Measurements from ENCODE around the gene ZNF438. TPM values are rescaled to one million over a fixed set of nuclear protein-coding genes. Genes with fewer than 3 reads are reported as not detected.
A peak's percentile ranks its signal among the peaks of the same experiment; 100 is the strongest.

Gene ZNF438
- total and polyA plus RNA-seq, 2 donors (not counting 1 experiment from before 2014, with no cell fraction given) = 4.7 to 6.6 TPM

DNA sequence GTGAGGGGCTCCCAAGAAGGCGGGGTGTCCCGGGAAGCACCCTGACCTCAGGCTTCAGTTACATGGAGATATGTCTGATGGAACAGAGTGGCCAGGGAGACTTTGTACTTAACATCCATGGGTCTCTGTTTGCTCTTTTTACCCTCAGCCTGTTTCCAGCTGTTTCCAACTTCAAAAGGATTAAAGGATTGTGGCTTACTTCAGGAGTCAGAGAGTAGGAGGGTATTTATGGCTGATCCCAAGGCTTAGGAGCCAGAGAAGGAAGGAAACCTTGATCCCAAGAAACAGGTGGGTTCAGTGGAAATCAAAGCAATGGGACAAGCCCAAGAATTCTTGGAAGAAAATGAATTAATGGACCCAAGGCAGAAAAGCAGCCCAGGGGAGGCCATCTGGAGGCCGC, 37.7 kb upstream of the ZNF438 start:
- Histone ChIP-seq H3K79me2 (ENCODE audit: control insufficient read depth, insufficient read depth, low read length) (no peaks in the 10 kb centered on the region), H3K9me3 (ENCODE audit: control insufficient read depth, insufficient read depth, low read depth, low read length) (no peaks in the 10 kb centered on the region), H3K36me3 (ENCODE audit: control insufficient read depth, insufficient read depth, low read length) (no peaks in the 10 kb centered on the region), H3K27me3 (ENCODE audit: control insufficient read depth, insufficient read depth, low read length) (no peaks in the 10 kb centered on the region), H4K20me1 (ENCODE audit: control insufficient read depth, extremely low read depth, insufficient read depth, low read length) (no peaks in the 10 kb centered on the region), H2AFZ (ENCODE audit: low read length) (no peak overlapping the region), H3K4me3 (replicated peaks in 1 of 4; ENCODE audit: control extremely low read depth in 1 of 4, insufficient read depth in 1 of 4, low read depth in 3 of 4, low read length in 4 of 4) (no peak overlapping the region), H3K27ac (ENCODE audit: insufficient read depth, low read length) (no peak overlapping the region), H3K9ac (ENCODE audit: insufficient read depth, low read length) (no peak overlapping the region), H3K4me1 (ENCODE audit: control insufficient read depth, extremely low read depth, insufficient read depth, low read length) (peaks cover 3% of the 10 kb centered on the region), H3K4me2 (ENCODE audit: extremely low read depth, insufficient read depth, low read length) (no peak overlapping the region)
- no peak for TF ChIP-seq EZH2 (IDR thresholded peaks at IDR 0.05; ENCODE audit: low read length, missing control alignments)
- TF ChIP-seq CTCF (conservative IDR thresholded peaks at IDR 0.05 in 1 of 2, IDR thresholded peaks at IDR 0.05 in 1 of 2; ENCODE audit: low read depth in 1 of 2, low read length in 2 of 2) = no peak
- no peak for DNase-seq (ENCODE audit: low read depth in 2 of 2)

DNA sequence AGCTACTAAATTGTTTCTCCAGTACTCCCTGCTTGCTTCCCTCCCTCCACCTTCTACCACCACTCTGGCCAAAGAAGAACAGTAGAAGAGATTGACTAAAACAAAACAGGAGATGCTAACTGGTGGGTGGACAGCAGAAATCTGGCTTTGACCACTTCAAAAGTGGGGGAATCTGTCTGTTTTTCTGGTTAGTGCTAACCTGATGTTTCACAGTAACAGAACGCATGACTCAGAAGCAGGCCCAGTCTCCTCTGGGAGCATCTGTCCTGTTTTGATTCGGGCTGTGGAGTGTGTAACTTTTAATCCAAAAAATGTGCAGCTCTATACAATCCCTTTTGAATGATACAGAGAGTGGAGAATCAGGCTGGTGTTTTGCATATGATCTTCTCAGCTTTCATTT, 32.7 kb upstream of the ZNF438 start:
- no peak overlapping the region for H3K9ac ChIP-seq (ENCODE audit: insufficient read depth, low read length)
- H2AFZ ChIP-seq (ENCODE audit: low read length) = peak overlapping the region; percentile 68

DNA sequence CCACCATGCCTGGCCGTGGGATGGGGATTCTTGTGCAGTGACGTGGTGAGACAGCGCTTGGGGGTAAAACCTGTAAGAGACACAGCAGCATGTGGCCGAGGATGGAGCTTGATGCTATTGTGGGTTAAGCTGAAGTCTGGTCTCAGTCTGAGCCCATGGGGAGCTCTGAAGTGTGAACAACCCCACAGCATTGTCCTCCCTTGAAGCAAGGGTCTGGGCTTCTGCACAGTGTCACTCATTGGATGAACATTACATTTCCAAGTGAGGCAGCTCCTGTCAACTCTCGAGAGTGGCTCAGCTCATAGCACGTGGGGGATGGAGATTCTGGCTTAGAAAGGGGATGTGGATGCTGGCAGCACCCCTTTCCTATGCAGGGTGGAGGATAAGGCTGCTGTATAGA, 32.2 kb upstream of the ZNF438 start:
- no peaks in the 10 kb centered on the region for H3K27me3 ChIP-seq (ENCODE audit: control insufficient read depth, insufficient read depth, low read length)
- no peak for TF ChIP-seq EZH2 (IDR thresholded peaks at IDR 0.05; ENCODE audit: low read length, missing control alignments)
- TF ChIP-seq CTCF (conservative IDR thresholded peaks at IDR 0.05 in 1 of 2, IDR thresholded peaks at IDR 0.05 in 1 of 2; ENCODE audit: low read depth in 1 of 2, low read length in 2 of 2) = no peak
- H4K20me1 ChIP-seq (ENCODE audit: control insufficient read depth, extremely low read depth, insufficient read depth, low read length) = no peaks in the 10 kb centered on the region
- H3K79me2 ChIP-seq (ENCODE audit: control insufficient read depth, insufficient read depth, low read length) = no peaks in the 10 kb centered on the region
- peak overlapping the region; percentile 67 for H3K4me2 ChIP-seq (ENCODE audit: extremely low read depth, insufficient read depth, low read length)
- no peak overlapping the region for H3K9ac ChIP-seq (ENCODE audit: insufficient read depth, low read length)
- no peak overlapping the region for H3K4me3 ChIP-seq (replicated peaks in 1 of 4; ENCODE audit: control extremely low read depth in 1 of 4, insufficient read depth in 1 of 4, low read depth in 3 of 4, low read length in 4 of 4)
- H3K9me3 ChIP-seq (ENCODE audit: control insufficient read depth, insufficient read depth, low read depth, low read length) = no peaks in the 10 kb centered on the region
- no peaks in the 10 kb centered on the region for H3K36me3 ChIP-seq (ENCODE audit: control insufficient read depth, insufficient read depth, low read length)
- H2AFZ ChIP-seq (ENCODE audit: low read length) = peak overlapping the region; percentile 68
- peak in 1 of 2 donors; percentile 17 for DNase-seq (ENCODE audit: low read depth in 2 of 2)
- H3K27ac ChIP-seq (ENCODE audit: insufficient read depth, low read length) = peak overlapping the region; percentile 54
- H3K4me1 ChIP-seq (ENCODE audit: control insufficient read depth, extremely low read depth, insufficient read depth, low read length) = peaks cover 12% of the 10 kb centered on the region

More for the DNA sequence above, 32.7 kb upstream of the ZNF438 start:
- peak; percentile 60 to 87 for DNase-seq (ENCODE audit: low read depth in 2 of 2)
- Histone ChIP-seq H3K27ac (ENCODE audit: insufficient read depth, low read length) (peak overlapping the region; percentile 54), H3K4me3 (replicated peaks in 1 of 4; ENCODE audit: control extremely low read depth in 1 of 4, insufficient read depth in 1 of 4, low read depth in 3 of 4, low read length in 4 of 4) (no peak overlapping the region), H3K9me3 (ENCODE audit: control insufficient read depth, insufficient read depth, low read depth, low read length) (no peaks in the 10 kb centered on the region), H4K20me1 (ENCODE audit: control insufficient read depth, extremely low read depth, insufficient read depth, low read length) (no peaks in the 10 kb centered on the region), H3K27me3 (ENCODE audit: control insufficient read depth, insufficient read depth, low read length) (no peaks in the 10 kb centered on the region), H3K4me2 (ENCODE audit: extremely low read depth, insufficient read depth, low read length) (peak overlapping the region; percentile 67), H3K4me1 (ENCODE audit: control insufficient read depth, extremely low read depth, insufficient read depth, low read length) (peaks cover 12% of the 10 kb centered on the region), H3K79me2 (ENCODE audit: control insufficient read depth, insufficient read depth, low read length) (no peaks in the 10 kb centered on the region), H3K36me3 (ENCODE audit: control insufficient read depth, insufficient read depth, low read length) (no peaks in the 10 kb centered on the region)
- TF ChIP-seq EZH2 (IDR thresholded peaks at IDR 0.05; ENCODE audit: low read length, missing control alignments) = no peak
- TF ChIP-seq CTCF (conservative IDR thresholded peaks at IDR 0.05 in 1 of 2, IDR thresholded peaks at IDR 0.05 in 1 of 2; ENCODE audit: low read depth in 1 of 2, low read length in 2 of 2) = no peak
